NB4 (cell line): ENCODE data around the gene PFN2.
A peak's percentile ranks its signal among the peaks of the same experiment; 100 is the strongest.
"Not testable (repeated sequence)": the region's sequence is repeated elsewhere in the genome, so short reads cannot be mapped to it uniquely, and the experiment has no call there.

Source experiments
- DNase-seq: peaks from one replicate; pipeline ENCODE4 v3.0.0; 2010; ENCODE audit warnings: low read depth
- H3K4me3 ChIP-seq: one replicate; pipeline ENCODE4 v1.5.1; 2011; ENCODE audit warnings: mild to moderate bottlenecking, low read depth, low read length, moderate library complexity
- MYC ChIP-seq: IDR thresholded peaks from 2 replicates; pipeline ENCODE4 v1.6.1; 2011; ENCODE audit warnings: low read depth, low read length
- POLR2A ChIP-seq: IDR thresholded peaks from 2 replicates; pipeline ENCODE4 v1.6.1; 2011; ENCODE audit warnings: mild to moderate bottlenecking; ENCODE audit not compliant: insufficient read length; ENCODE audit errors: extremely low read depth
- TF ChIP-seq, protein P1 (sequence below): IDR thresholded peaks from 2 replicates; pipeline ENCODE4 v1.6.1; 2011; ENCODE audit warnings: low read depth, low read length
- TF ChIP-seq, protein P2 (sequence below): IDR thresholded peaks from one replicate; pipeline ENCODE4 v1.5.1; 2012; ENCODE audit warnings: low read depth, low read length

PFN2 gene

DNA sequence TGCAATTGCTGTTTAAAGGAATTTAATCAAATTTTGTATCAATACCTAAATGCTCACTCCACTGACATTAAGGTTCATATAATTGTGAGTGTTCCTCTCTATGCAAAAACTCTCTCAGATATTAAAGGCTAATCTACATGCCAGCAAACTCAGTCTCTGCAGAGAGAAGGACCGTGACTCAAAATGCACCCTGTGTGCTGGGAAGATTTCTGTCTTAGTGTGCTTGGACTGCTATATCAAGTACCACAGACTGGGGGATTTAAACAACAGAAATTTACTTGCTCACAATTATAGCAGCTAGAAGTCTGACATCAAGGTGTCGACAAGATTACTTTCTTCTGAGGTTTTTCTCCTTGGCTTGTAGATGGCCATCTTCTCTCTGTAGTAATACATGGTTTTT lies 18.6 kb upstream of the PFN2 start:
- H3K4me3 ChIP-seq = no peak overlapping the region
- TF ChIP-seq, protein P1, sequence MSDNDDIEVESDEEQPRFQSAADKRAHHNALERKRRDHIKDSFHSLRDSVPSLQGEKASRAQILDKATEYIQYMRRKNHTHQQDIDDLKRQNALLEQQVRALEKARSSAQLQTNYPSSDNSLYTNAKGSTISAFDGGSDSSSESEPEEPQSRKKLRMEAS = no peak
- TF ChIP-seq POLR2A = no peak
- TF ChIP-seq MYC = no peak
- no peak for DNase-seq

DNA sequence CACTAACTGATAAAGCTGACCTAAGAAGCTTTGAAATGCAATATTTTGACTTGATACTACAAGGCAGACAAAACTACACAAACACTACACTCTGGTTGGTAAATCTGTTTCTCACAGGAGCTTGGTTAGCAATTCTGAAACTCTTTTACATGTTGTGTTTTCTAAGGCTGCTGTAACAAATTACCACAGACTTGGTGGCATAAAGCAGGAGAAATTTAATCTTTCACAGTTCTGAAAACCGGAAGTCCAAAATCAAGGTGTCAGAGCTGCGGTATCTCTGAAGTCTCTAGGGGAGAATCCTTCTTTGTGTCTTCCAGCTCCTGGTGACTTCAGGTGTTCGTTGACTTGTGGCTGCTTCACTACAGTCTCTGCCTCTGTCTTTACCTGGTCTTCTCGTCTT lies 12.9 kb upstream of the PFN2 start:
- TF ChIP-seq POLR2A = no peak
- TF ChIP-seq, protein P1 = no peak
- no peak for TF ChIP-seq MYC
- TF ChIP-seq, protein P2, sequence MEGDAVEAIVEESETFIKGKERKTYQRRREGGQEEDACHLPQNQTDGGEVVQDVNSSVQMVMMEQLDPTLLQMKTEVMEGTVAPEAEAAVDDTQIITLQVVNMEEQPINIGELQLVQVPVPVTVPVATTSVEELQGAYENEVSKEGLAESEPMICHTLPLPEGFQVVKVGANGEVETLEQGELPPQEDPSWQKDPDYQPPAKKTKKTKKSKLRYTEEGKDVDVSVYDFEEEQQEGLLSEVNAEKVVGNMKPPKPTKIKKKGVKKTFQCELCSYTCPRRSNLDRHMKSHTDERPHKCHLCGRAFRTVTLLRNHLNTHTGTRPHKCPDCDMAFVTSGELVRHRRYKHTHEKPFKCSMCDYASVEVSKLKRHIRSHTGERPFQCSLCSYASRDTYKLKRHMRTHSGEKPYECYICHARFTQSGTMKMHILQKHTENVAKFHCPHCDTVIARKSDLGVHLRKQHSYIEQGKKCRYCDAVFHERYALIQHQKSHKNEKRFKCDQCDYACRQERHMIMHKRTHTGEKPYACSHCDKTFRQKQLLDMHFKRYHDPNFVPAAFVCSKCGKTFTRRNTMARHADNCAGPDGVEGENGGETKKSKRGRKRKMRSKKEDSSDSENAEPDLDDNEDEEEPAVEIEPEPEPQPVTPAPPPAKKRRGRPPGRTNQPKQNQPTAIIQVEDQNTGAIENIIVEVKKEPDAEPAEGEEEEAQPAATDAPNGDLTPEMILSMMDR = no peak
- DNase-seq = no peak
- H3K4me3 ChIP-seq = no peak overlapping the region

DNA sequence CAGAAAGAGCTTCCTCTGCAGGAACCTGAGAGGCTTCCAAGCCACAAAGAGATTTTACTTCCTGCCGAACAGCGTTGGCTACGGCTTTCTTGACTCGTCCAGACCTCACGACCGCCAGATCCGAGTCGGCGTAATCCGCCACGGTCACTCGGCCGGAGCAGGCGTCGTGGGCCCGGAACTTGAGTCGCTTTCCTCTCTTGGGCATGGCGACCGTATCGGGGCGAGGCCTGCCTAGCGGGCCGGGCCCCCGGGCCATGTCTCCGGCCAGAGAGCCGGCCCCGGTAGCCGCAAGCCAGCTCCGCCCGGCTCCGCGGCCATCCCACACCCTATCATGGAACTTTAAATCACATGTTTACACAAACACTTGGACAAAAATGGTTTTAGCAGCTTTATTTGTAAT lies 12.4 kb upstream of the PFN2 start:
- not testable (repeated sequence) for DNase-seq, H3K4me3 ChIP-seq

DNA sequence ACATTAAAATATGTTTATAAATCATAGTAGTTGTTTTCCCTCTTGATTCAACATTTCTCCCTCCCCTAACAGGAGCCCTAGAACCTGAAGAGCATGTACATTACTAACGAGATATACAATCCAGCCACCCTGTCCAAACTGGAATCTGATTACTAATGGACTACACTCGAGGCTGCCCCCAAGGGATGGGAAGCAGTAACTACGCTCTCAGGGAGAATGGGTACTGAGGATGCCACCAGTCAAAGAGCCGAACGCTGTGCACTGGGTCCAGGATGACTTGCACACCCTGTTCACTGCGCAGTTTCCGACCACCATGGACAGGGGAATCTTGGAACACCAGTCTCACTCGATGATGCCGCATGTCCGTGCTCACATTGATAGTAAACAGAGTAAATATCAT lies 11.3 kb upstream of the PFN2 start:
- not testable (repeated sequence) for H3K4me3 ChIP-seq, DNase-seq

DNA sequence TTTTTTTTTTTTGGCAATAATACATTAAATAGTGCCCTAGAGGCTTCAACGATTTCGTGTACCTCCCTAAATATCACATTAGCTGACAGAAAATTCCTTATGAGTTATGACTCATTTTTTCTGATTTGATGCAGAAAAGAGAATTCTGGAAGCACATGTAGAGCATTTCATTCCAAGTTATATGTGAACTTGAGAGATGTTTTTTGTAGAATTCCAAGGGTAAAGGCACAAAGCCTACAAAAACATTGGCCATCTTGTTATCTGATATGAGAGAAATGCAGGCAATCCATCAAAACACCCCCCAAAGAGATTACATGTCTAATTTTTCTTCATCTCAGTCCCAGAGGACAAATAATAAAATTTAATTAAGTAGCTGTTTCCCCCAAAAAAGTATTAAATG lies 6.7 kb upstream of the PFN2 start:
- DNase-seq = no peak
- no peak overlapping the region for H3K4me3 ChIP-seq
- TF ChIP-seq MYC = no peak
- no peak for TF ChIP-seq POLR2A
- TF ChIP-seq, protein P2 = no peak
- TF ChIP-seq, protein P1 = no peak

DNA sequence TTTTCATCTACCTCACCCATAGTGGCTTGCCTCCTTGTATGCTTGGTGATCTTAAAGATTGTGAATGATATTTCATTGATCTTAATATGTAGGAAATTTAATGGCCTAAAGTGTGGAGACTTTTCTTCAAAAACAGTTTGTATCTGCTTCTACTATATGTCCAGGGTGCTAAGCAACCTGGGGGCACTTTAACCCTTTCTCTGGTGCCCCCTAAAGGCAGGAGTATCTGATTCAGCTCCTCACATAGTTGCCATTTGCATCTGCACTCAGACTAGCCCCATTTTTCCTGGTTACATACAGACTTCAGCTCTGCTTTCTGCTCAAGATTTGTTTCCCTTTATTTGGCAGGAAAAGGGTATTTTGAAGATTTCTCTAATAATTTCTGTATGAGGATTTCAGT lies 5.2 kb upstream of the PFN2 start:
- DNase-seq = no peak
- H3K4me3 ChIP-seq = no peak overlapping the region
- TF ChIP-seq, protein P2 = peak; percentile 20
- TF ChIP-seq, protein P1 = no peak

DNA sequence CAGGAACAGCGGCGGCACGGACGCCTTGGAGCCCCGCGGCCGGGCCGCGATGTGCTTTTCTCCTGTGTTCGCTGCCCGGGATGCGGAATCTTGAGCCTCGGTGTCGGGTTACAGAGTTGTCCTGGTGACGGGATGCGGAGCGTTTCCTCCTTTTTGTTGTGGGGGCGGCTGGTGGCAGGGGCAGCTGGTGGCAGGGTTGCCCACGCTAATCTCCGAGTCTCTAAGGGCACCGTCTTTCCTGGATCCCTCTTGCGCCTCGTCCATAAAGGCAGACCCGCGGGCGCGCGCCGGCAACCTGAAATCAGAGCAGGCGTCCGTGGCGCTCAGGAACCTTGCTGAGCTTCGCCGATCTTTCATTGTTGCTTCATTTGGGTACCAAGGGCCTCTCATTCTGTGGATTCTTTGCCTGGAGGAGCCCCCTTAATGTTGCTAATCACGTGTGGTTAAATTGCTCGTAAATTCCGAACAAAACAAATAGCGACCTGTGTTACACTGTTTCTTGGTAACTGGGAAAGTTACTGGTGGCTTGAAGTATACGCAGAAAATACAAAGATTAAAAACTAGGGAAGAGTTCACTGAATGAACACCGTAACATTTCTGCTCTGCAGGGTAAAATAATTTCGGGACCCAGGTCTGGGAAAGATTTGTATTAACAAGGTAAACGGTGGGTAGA lies 844 bp upstream of the PFN2 start:
- no peak overlapping the region for H3K4me3 ChIP-seq
- peak; percentile 12 for DNase-seq
- TF ChIP-seq, protein P2 = no peak
- TF ChIP-seq, protein P1 = no peak
- no peak for TF ChIP-seq POLR2A
- TF ChIP-seq MYC = no peak
